Colonic mucosa (tissue), 4 donors: ENCODE data around the gene VPS8. TPM values are rescaled to one million over a fixed set of nuclear protein-coding genes. Genes with fewer than 3 reads are reported as not detected.

ENCODE experiments used
- DNase-seq: peaks from one replicate; pipeline ENCODE4 v3.0.0-alpha.2; 2020
- H3K27ac ChIP-seq: fragments of 200-600 bp; one replicate; pipeline ENCODE4 v1.8.0; 2021
- H3K27me3 ChIP-seq: fragments of 200-600 bp; one replicate; pipeline ENCODE4 v1.8.0; 2021
- H3K36me3 ChIP-seq: fragments of 200-600 bp; one replicate; pipeline ENCODE4 v1.8.0; 2021
- H3K4me1 ChIP-seq: fragments of 200-600 bp; one replicate; pipeline ENCODE4 v1.8.0; 2021; ENCODE audit warnings: mild to moderate bottlenecking
- H3K4me3 ChIP-seq: fragments of 200-600 bp; one replicate; pipeline ENCODE4 v1.8.0; 2021
- H3K9ac ChIP-seq, 2 donors: one replicate each; pipeline ENCODE4 v1.7.0; 2013; ENCODE audit warnings: control low read depth in 2 of 2, low read depth in 2 of 2, low read length in 2 of 2
- H3K9me3 ChIP-seq: fragments of 200-600 bp; one replicate; pipeline ENCODE4 v1.8.0; 2021
- intact Hi-C: fragments of 100-400 bp; cut with DNase I; formaldehyde crosslinking; loops from one replicate; pipeline ENCODE4 v1.14.1; 2022
- total RNA-seq, 2 donors: library from RNA; stranded (reverse); fragmentation: NEBNext Ultra II Directional in 1 of 2; extraction: Animal tissue kit (Norgen Biotek cat#: 25700) in 1 of 2; gene quantifications; one replicate each; pipeline ENCODE4 v1.2.1, GENCODE V29; 2021
- TF ChIP-seq, protein P1 (sequence below): fragments of 200-600 bp; IDR thresholded peaks from one replicate; pipeline ENCODE4 v1.8.0; 2022; ENCODE audit warnings: antibody characterized with exemption, mild to moderate bottlenecking
- donor health status: healthy.
- donor health status: DM: no; HTN: no; CAD: no.
- donor health status: DM: no; HTN: no; CAD: no.

The VPS8 gene
- total RNA-seq, 2 donors from 2014 or later = 43.7 to 54.8 TPM

DNA sequence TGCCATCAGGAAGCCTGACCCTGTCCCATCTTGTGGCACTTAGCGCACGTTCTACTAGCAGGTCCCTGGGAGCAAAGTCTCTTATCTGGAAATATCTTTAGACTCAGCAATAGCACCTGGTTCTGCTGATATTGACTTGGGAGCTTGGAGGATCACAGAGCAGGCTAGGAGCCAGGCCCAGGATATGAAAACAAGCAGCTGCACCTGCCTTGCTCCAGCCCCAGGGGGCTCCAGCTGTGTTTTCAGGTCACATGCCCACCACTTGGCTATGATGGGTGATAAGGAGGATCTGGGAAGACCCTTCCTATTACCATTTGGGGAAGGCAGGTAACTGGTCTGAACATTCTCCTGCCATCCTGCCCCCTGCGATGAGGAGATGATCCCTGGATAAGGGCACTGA, 253.1 kb downstream of the VPS8 start:
- DNase-seq = no peak
- Histone ChIP-seq H3K36me3 (no peaks in the 10 kb centered on the region), H3K27ac (no peak overlapping the region), H3K9ac (no peak overlapping the region), H3K9me3 (no peaks in the 10 kb centered on the region), H3K27me3 (no peaks in the 10 kb centered on the region), H3K4me1 (peaks cover 8% of the 10 kb centered on the region), H3K4me3 (no peak overlapping the region)
- TF ChIP-seq, protein P1, sequence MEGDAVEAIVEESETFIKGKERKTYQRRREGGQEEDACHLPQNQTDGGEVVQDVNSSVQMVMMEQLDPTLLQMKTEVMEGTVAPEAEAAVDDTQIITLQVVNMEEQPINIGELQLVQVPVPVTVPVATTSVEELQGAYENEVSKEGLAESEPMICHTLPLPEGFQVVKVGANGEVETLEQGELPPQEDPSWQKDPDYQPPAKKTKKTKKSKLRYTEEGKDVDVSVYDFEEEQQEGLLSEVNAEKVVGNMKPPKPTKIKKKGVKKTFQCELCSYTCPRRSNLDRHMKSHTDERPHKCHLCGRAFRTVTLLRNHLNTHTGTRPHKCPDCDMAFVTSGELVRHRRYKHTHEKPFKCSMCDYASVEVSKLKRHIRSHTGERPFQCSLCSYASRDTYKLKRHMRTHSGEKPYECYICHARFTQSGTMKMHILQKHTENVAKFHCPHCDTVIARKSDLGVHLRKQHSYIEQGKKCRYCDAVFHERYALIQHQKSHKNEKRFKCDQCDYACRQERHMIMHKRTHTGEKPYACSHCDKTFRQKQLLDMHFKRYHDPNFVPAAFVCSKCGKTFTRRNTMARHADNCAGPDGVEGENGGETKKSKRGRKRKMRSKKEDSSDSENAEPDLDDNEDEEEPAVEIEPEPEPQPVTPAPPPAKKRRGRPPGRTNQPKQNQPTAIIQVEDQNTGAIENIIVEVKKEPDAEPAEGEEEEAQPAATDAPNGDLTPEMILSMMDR = no peak
- intact Hi-C loops = no loop called here

DNA sequence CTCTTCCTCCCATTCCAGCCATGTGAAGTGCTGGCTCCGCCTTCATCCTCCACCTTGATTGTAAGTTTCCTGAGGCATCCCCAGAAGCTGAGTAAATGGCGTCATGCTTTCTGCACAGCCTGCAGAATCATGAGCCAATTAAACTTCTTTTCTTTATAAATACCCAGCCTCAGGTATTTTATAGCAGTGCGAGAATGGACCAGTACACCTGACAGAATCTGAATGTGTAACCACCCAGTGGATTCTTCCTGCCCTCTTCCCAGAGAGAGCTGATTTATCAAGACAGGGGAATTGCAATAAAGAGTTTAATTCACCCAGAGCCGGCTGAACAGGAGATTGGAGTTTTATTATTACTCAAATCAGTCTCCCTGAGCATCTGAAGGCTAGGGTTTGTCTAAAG, 254.3 kb downstream of the VPS8 start:
- intact Hi-C loops = no loop called here
- Histone ChIP-seq H3K9me3 (no peaks in the 10 kb centered on the region), H3K36me3 (no peaks in the 10 kb centered on the region), H3K27me3 (no peaks in the 10 kb centered on the region), H3K9ac (no peak overlapping the region), H3K27ac (no peak overlapping the region), H3K4me3 (no peak overlapping the region), H3K4me1 (peaks cover 13% of the 10 kb centered on the region)
- DNase-seq = no peak
- TF ChIP-seq, protein P1 = no peak

DNA sequence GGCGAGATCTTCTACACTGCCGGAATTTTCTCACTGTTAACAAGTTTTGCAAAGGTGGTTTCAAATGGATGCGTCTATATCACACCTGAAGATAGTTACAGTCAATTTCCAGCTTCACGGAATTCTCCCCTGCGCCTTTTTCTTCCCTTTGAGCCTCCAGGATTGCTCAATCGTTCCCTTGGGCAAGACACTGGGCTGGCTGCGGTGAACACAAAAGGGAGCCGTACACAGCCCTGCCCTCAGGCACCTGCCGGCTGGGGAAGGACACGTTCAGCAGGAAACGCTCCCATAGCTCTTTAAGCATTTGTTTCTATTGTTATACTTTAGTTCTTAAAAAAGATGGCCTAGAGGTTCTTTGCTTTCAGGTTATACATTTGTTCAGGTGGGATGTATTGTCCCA, 255.2 kb downstream of the VPS8 start:
- H3K4me3 ChIP-seq = no peak overlapping the region
- H3K9me3 ChIP-seq = no peaks in the 10 kb centered on the region
- no peaks in the 10 kb centered on the region for H3K36me3 ChIP-seq
- intact Hi-C loops = no loop called here
- H3K4me1 ChIP-seq = peaks cover 13% of the 10 kb centered on the region
- no peak overlapping the region for H3K9ac ChIP-seq
- H3K27me3 ChIP-seq = no peaks in the 10 kb centered on the region
- no peak overlapping the region for H3K27ac ChIP-seq
- TF ChIP-seq, protein P1 = no peak
- DNase-seq = no peak

DNA sequence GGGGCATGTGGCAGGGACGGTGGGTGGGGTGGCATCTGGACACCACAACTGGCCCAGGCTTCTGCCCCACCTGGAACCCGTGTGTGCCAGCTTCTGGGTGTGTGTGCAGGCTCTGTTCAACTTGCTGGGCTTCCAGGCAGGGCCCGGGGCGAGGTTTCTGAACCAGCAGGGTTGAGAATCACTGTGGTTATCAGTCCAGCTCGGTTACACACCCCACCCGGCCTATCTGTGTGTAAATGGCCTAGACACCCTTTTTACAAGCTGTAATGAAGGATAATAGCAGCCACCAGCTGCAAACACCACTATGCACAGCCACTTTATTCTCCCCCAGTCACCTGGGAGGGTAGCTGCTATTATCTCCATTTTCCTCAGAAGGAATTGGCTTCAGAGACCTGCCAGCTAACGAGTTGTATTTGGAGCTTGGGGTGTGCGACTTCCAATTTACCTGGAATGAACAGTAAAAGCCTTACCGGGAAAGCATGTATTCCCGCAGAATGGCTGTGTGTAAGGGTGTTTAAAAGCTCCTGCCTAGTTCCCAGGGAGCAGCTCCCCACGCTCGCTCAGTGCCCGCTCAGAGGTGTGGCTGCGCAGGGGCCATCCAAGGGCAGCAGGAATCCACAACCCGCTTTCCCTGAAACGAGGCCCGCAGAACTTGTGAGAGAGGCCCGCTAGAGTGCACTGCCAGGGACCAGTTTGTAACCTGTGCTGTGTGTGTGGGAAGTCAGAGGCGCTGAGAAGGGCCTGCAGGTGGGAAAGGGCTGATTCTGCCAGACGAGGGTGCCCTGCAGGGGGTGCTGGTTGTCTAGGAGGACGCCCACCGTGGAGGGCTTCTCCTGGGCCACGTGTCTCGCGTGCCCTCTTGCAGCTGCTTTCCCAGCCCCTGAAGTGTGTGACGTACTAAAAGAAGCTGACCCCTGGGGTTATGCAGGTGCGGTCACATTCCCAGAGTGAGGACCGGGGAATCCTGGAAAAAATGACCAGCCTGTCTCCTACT, 257.4 kb downstream of the VPS8 start:
- Histone ChIP-seq H3K27ac (peak overlapping the region; percentile 84), H3K36me3 (no peaks in the 10 kb centered on the region), H3K9me3 (no peaks in the 10 kb centered on the region), H3K27me3 (no peaks in the 10 kb centered on the region), H3K4me1 (peaks cover 13% of the 10 kb centered on the region), H3K4me3 (no peak overlapping the region), H3K9ac (peak overlapping the region; percentile 40 to 58)
- intact Hi-C loops = loop anchor here (5.0 kb wide), 1 partner anchor 108 kb away; no protein-coding TSS in a partner anchor
- TF ChIP-seq, protein P1 = no peak
- peak; percentile 87 for DNase-seq

DNA sequence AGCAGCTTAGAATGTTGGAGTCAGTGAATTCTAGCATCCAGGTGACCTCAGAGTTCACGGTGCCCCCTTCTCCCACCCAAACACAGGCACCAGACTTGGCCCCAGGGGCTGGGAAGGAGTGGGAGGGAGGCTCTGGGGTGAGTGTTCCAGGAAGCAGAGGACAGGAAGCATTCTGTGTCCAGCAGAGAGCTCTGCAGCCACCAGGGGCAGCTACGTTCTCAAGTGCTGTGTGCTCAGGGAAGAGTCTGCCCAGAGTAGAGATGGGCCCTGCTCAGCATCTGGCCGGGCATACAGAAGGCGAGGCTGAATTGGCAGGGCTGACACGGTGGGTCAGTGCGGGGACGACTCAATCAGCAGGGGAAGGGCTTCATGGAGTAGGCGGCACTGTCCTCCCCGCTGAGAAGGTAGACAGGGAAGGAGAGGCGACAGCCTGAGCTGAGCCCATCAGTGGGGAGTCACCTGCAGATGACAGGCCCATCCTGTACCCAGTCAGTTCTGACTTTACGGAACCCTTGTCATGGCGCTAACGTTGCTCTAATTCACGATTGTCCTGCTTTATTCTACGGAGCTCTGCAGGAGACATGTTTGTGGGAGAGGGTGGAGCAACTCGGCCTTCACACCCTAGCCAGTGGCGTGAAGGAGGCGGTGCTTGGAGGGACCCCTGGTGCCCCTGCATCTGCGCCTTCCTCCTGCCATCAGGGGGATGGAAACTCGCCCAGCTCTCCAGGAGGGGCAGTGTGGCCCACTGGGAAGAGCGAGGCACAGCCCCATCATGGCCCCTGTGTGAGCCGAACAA, 258.7 kb downstream of the VPS8 start:
- DNase-seq = peak; percentile 61
- no peaks in the 10 kb centered on the region for H3K27me3 ChIP-seq
- intact Hi-C loops = loop anchor here (5.0 kb wide), 1 partner anchor 107 kb away; no protein-coding TSS in a partner anchor
- peak overlapping the region in 1 of 2 donors; percentile 58 for H3K9ac ChIP-seq
- no peaks in the 10 kb centered on the region for H3K9me3 ChIP-seq
- TF ChIP-seq, protein P1 = peak; percentile 41
- H3K27ac ChIP-seq = peak overlapping the region; percentile 84
- H3K4me3 ChIP-seq = no peak overlapping the region
- no peaks in the 10 kb centered on the region for H3K36me3 ChIP-seq
- peaks cover 13% of the 10 kb centered on the region for H3K4me1 ChIP-seq
